GM12878 (cell line): ENCODE measurements around the gene KLF11. TPM values are rescaled to one million over a fixed set of nuclear protein-coding genes. Genes with fewer than 3 reads are reported as not detected.
A peak's percentile ranks its signal among the peaks of the same experiment; 100 is the strongest.

ENCODE experiments used
- ATAC-seq: fragments of 200-7000 bp; cut with Tn5 transposase; 3 replicates; pipeline ENCODE4 v1.9.1; 2020; ENCODE audit warnings: mild to moderate bottlenecking, moderate library complexity
- BruUV-seq: library from RNA; stranded (reverse); fragments of 400-500 nt; replicated peaks from 2 replicates; lab custom pipeline; 2021; lab: Mats Ljungman, UMichigan
- CTCF ChIA-PET: fragments of 300-600 bp; sonication (Branson Sonifier 250); formaldehyde crosslinking; extraction: SDS; loops from one replicate; lab custom pipeline; 2021; ENCODE audit warnings: inconsistent platforms; lab: Yijun Ruan, JAX
- POLR2A ChIA-PET: fragments of 350-600 bp; formaldehyde crosslinking; extraction: SDS; loops from one replicate; lab custom pipeline; 2021; ENCODE audit warnings: inconsistent platforms; lab: Charles Lee
- RAD21 ChIA-PET: fragments of 300-600 bp; sonication (Branson Sonifier 250); formaldehyde crosslinking; loops from one replicate; lab custom pipeline; 2023; ENCODE audit warnings: antibody characterized with exemption; ENCODE audit not compliant: unreplicated experiment; lab: Charles Lee
- SMC1A ChIA-PET: fragments of 300-600 bp; sonication (Branson Sonifier 250); formaldehyde crosslinking; loops from one replicate; lab custom pipeline; 2023; ENCODE audit not compliant: unreplicated experiment, uncharacterized antibody; lab: Charles Lee
- DNase-seq: peaks from one replicate; pipeline ENCODE4 v3.0.0-alpha.2; 2011; ENCODE audit warnings: low read depth, low spot score
- FAIRE-seq: peaks from 3 replicates; lab custom pipeline; 2011; peaks lifted over from hg19 to GRCh38; lab: Jason Lieb, UNC
- H2AFZ ChIP-seq: 2 replicates; pipeline ENCODE4 v1.6.0; 2011; ENCODE audit warnings: low read depth, low read length, control low read depth; ENCODE audit not compliant: control insufficient read depth
- H3K27ac ChIP-seq: 2 replicates; pipeline ENCODE4 v1.5.1; 2011; ENCODE audit warnings: control low read depth; ENCODE audit not compliant: control insufficient read depth, insufficient read depth
- H3K27me3 ChIP-seq, 2 experiments: replicated peaks in 1 of 2; 2 replicates each; pipeline versions ENCODE4 v1.6.0 to v1.6.1; 2011; ENCODE audit warnings: low read length in 1 of 2; ENCODE audit not compliant: control insufficient read depth in 2 of 2, insufficient read depth in 2 of 2
- H3K36me3 ChIP-seq, 2 experiments: 2 replicates each; pipeline ENCODE4 v1.5.1; 2011; ENCODE audit warnings: low read length in 1 of 2; ENCODE audit not compliant: control insufficient read depth in 2 of 2, insufficient read depth in 2 of 2
- H3K4me1 ChIP-seq: 2 replicates; pipeline ENCODE4 v1.6.1; 2011; ENCODE audit warnings: mild to moderate bottlenecking, low read length, moderate library complexity, mixed read lengths; ENCODE audit not compliant: control insufficient read depth, insufficient read depth
- H3K4me2 ChIP-seq: 2 replicates; pipeline ENCODE4 v1.6.0; 2011; ENCODE audit warnings: control low read depth; ENCODE audit not compliant: control insufficient read depth, insufficient read depth
- H3K4me3 ChIP-seq: fragments of 200-600 bp; sonication (generic); 2 replicates; pipeline ENCODE4 v1.5.1; 2016
- H3K79me2 ChIP-seq: 2 replicates; pipeline ENCODE4 v1.6.0; 2011; ENCODE audit warnings: low read length; ENCODE audit not compliant: control insufficient read depth, insufficient read depth
- H3K9ac ChIP-seq: 2 replicates; pipeline ENCODE4 v1.8.0; 2011; ENCODE audit warnings: low read length, control low read depth, mixed read lengths; ENCODE audit not compliant: control insufficient read depth, insufficient read depth
- H3K9me3 ChIP-seq: replicated peaks from 3 replicates; pipeline ENCODE4 v1.5.1; 2011; ENCODE audit warnings: mild to moderate bottlenecking, low read length; ENCODE audit not compliant: control insufficient read depth, insufficient read depth
- H4K20me1 ChIP-seq: 2 replicates; pipeline ENCODE4 v1.6.0; 2011; ENCODE audit not compliant: control insufficient read depth, insufficient read depth
- BCL11A ChIP-seq: IDR thresholded peaks from 2 replicates; pipeline ENCODE4 v1.6.1; 2011; ENCODE audit warnings: low read depth, low read length
- BCLAF1 ChIP-seq: fragments of 450-650 bp; IDR thresholded peaks from 2 replicates; pipeline ENCODE4 v1.6.1; 2017; ENCODE audit warnings: antibody characterized with exemption, mild to moderate bottlenecking, moderate library complexity
- CTCF ChIP-seq, 3 experiments: IDR thresholded peaks in 2 of 3; conservative IDR thresholded peaks in 1 of 3; 2 replicates each; pipeline ENCODE4 v1.5.1; 2011; ENCODE audit warnings: low read depth in 3 of 3, low read length in 3 of 3, mild to moderate bottlenecking in 3 of 3, control low read depth in 2 of 3, moderate library complexity in 2 of 3, inconsistent platforms in 1 of 3, mixed read lengths in 1 of 3; ENCODE audit not compliant: control insufficient read depth in 2 of 3, insufficient read depth in 1 of 3; ENCODE audit errors: extremely low read depth in 1 of 3
- RBBP5 ChIP-seq: fragments of 200-600 bp; sonication (generic); conservative IDR thresholded peaks from 2 replicates; pipeline ENCODE4 v1.6.1; 2016
- RELB ChIP-seq: fragments of 450-650 bp; IDR thresholded peaks from 2 replicates; pipeline ENCODE4 v1.6.1; 2017; ENCODE audit warnings: low read depth, mild to moderate bottlenecking, moderate library complexity
- SIX5 ChIP-seq: IDR thresholded peaks from 2 replicates; pipeline ENCODE4 v1.6.1; 2011; ENCODE audit warnings: mild to moderate bottlenecking, low read depth, low read length, moderate library complexity; ENCODE audit not compliant: severe bottlenecking
- TCF7 ChIP-seq: IDR thresholded peaks from 2 replicates; pipeline ENCODE4 v1.6.1; 2014; ENCODE audit warnings: antibody characterized with exemption, borderline replicate concordance
- ZBED1 ChIP-seq: IDR thresholded peaks from 2 replicates; pipeline ENCODE4 v1.6.1; 2016; ENCODE audit warnings: borderline replicate concordance
- ZBTB40 ChIP-seq: fragments of 450-650 bp; IDR thresholded peaks from 2 replicates; pipeline ENCODE4 v1.6.1; 2016; ENCODE audit warnings: mild to moderate bottlenecking, moderate library complexity, borderline replicate concordance
- WGBS: methylation state at CpG from one replicate; pipeline ENCODE4 v1.1.6; 2016; ENCODE audit warnings: low lambda C conversion rate; ENCODE audit not compliant: insufficient replicate concordance, insufficient coverage; ENCODE audit errors: missing lambda C conversion rate; 5-methylcytosine and 5-hydroxymethylcytosine counted together
- in situ Hi-C: fragments of 300-500 bp; cut with MboI; formaldehyde crosslinking; loops from 9 replicates; pipeline ENCODE4 v1.14.3; 2018; ENCODE audit warnings: mixed read lengths
- intact Hi-C: fragments of 100-400 bp; cut with micrococcal nuclease; formaldehyde crosslinking; loops from one replicate; pipeline ENCODE4 v1.14.2; 2022; ENCODE audit not compliant: unreplicated experiment
- polyA plus RNA-seq, 11 experiments: library from polyadenylated mRNA; depleted of rRNA in 4 of 11; unstranded in 6 of 11; stranded (reverse) in 5 of 11; fragments of >200 nt; fragmentation: Nextera tagmentation in 4 of 11; fragmentation: Illumina TruSeq in 1 of 11; extraction: Ambion mirVana in 4 of 11; extraction: Trizol in 1 of 11; gene quantifications; 1 replicate in 1 of 11; 2 replicates in 10 of 11; pipeline versions ENCODE4 v1.2.1 to v1.2.3, GENCODE V29; 2011 to 2016; ENCODE audit warnings: inconsistent platforms in 2 of 11, missing spikeins in 2 of 11, low read depth in 1 of 11
- total RNA-seq, 4 experiments: library from RNA; depleted of rRNA in 3 of 4; stranded (reverse); fragments of >200 nt in 3 of 4; fragmentation: Illumina TruSeq in 1 of 4; extraction: Trizol in 1 of 4; gene quantifications; 2 replicates each; pipeline versions ENCODE4 v1.2.1 to v1.2.3, GENCODE V29; 2013 to 2021

KLF11 gene
- total and polyA plus RNA-seq, 10 of the 15 experiments (the other 5 are each of a cell fraction or from before 2014, with no cell fraction given), result 0.03 to 0.54 (median 0.14) TPM; not detected in 1

GRCh38 chr2:10035633-10036032, 7.7 kb upstream of the KLF11 start (continued):
- no peak for TF ChIP-seq ZBTB40

GRCh38 chr2:10036095-10036884, 7.1 kb upstream of the KLF11 start:
- TF ChIP-seq BCL11A, result no peak
- no peak for TF ChIP-seq ZBED1
- 0 out of 2 replicates have a peak, but pooled peaks have one; percentile 20 for TF ChIP-seq RELB
- TF ChIP-seq CTCF (IDR thresholded peaks at IDR 0.05 in 2 of 3, conservative IDR thresholded peaks at IDR 0.05 in 1 of 3; ENCODE audit: control insufficient read depth in 2 of 3, extremely low read depth in 1 of 3, insufficient read depth in 1 of 3, low read depth in 3 of 3, low read length in 3 of 3), result peak in 2 of 3 experiments; percentile 28 to 37; a peak in 3 of 6 replicates
- no peak for TF ChIP-seq SIX5
- TF ChIP-seq RBBP5, result no peak
- TF ChIP-seq TCF7, result no peak
- no peak for TF ChIP-seq BCLAF1
- no peaks in the 10 kb centered on the region for H4K20me1 ChIP-seq
- H3K79me2 ChIP-seq, result no peaks in the 10 kb centered on the region
- no TSS peak for BruUV-seq
- no peak overlapping the region for H2AFZ ChIP-seq
- H3K27ac ChIP-seq, result no peak overlapping the region
- in situ Hi-C loops, result no loop called here
- H3K27me3 ChIP-seq, result peaks cover 0 to 3% of the 10 kb centered on the region in 2 experiments; a peak in 1 of 4 replicates
- POLR2A ChIA-PET, result no interaction called here
- no peak overlapping the region for H3K9ac ChIP-seq
- ATAC-seq, result peak; percentile 94
- RAD21 ChIA-PET, result interaction anchor here (0.6 to 1.7 kb wide), 4 partner anchors 11 to 222 kb away, joined by 3 to 6 read pairs (median 4); no protein-coding TSS in a partner anchor
- SMC1A ChIA-PET, result interaction anchor here (0.6 to 3.0 kb wide), 3 partner anchors 11 to 138 kb away, joined by 3 to 11 read pairs (median 4); no protein-coding TSS in a partner anchor
- no peak overlapping the region for H3K4me3 ChIP-seq
- DNase-seq, result no peak
- intact Hi-C loops, result no loop called here
- no peaks in the 10 kb centered on the region for H3K9me3 ChIP-seq
- 43% methylated on average over 14 of the region's 14 CpGs for WGBS
- no peaks in the 10 kb centered on the region for H3K4me1 ChIP-seq
- H3K4me2 ChIP-seq, result no peak overlapping the region
- FAIRE-seq, result no peak
- H3K36me3 ChIP-seq, result no peaks in the 10 kb centered on the region
- CTCF ChIA-PET, result interaction anchor here (0.6 to 6.9 kb wide), 7 partner anchors 11 to 384 kb away, joined by 3 to 45 read pairs (median 3); no protein-coding TSS in a partner anchor
